Dedifferentiated amniotic fluid mesenchymal stem cell (primary cell): ENCODE measurements around the gene CNNM1.

Source experiments
- DNase-seq: peaks from one replicate; pipeline ENCODE4 v3.0.0-alpha.2; 2016; ENCODE audit errors: extremely low spot score

CNNM1 gene

GRCh38 chr10:99337311-99337811, 8.2 kb downstream of the CNNM1 start:
- no peak for DNase-seq

GRCh38 chr10:99337901-99338300, 8.7 kb downstream of the CNNM1 start:
- DNase-seq, result no peak

- DNase-seq, result no peak
Observed at GRCh38 chr10:99339077-99339476, 9.9 kb downstream of the CNNM1 start.

GRCh38 chr10:99339563-99340047, 10.4 kb downstream of the CNNM1 start:
- DNase-seq, result no peak

- no peak for DNase-seq
Observed at GRCh38 chr10:99340650-99341049, 11.5 kb downstream of the CNNM1 start.

GRCh38 chr10:99341248-99341647, 12.1 kb downstream of the CNNM1 start:
- no peak for DNase-seq

GRCh38 chr10:99341860-99342490, 12.8 kb downstream of the CNNM1 start:
- peak; percentile 56 for DNase-seq

- no peak for DNase-seq
Observed at GRCh38 chr10:99343262-99343661, 14.1 kb downstream of the CNNM1 start.

GRCh38 chr10:99344715-99345114, 15.6 kb downstream of the CNNM1 start:
- no peak for DNase-seq

- DNase-seq, result no peak
Observed at GRCh38 chr10:99345350-99345749, 16.2 kb downstream of the CNNM1 start.

GRCh38 chr10:99346247-99346646, 17.1 kb downstream of the CNNM1 start:
- DNase-seq, result peak; percentile 50

GRCh38 chr10:99347672-99348071, 18.5 kb downstream of the CNNM1 start:
- DNase-seq, result no peak

GRCh38 chr10:99353182-99353581, 24.0 kb downstream of the CNNM1 start:
- DNase-seq, result no peak

- DNase-seq, result no peak
Observed at GRCh38 chr10:99357691-99358090, 28.5 kb downstream of the CNNM1 start.

GRCh38 chr10:99358101-99358500, 28.9 kb downstream of the CNNM1 start:
- no peak for DNase-seq

GRCh38 chr10:99360934-99361333, 31.8 kb downstream of the CNNM1 start:
- no peak for DNase-seq

- peak; percentile 59 for DNase-seq
Observed at GRCh38 chr10:99364125-99364524, 35.0 kb downstream of the CNNM1 start.

GRCh38 chr10:99365311-99365710, 36.2 kb downstream of the CNNM1 start:
- no peak for DNase-seq

GRCh38 chr10:99365736-99366135, 36.6 kb downstream of the CNNM1 start:
- no peak for DNase-seq

GRCh38 chr10:99366666-99367065, 37.5 kb downstream of the CNNM1 start:
- peak; percentile 60 for DNase-seq

- no peak for DNase-seq
Observed at GRCh38 chr10:99368646-99369045, 39.5 kb downstream of the CNNM1 start.

GRCh38 chr10:99369126-99369525, 40.0 kb downstream of the CNNM1 start:
- DNase-seq, result peak; percentile 70

GRCh38 chr10:99369551-99369950, 40.4 kb downstream of the CNNM1 start:
- DNase-seq, result peak; percentile 89

GRCh38 chr10:99370993-99371392, 41.8 kb downstream of the CNNM1 start:
- DNase-seq, result peak; percentile 38
